HG03469 (cell line): ENCODE measurements around the gene AKNA.
"Not testable (repeated sequence)": the region's sequence is repeated elsewhere in the genome, so short reads cannot be mapped to it uniquely, and the experiment has no call there.

Source experiments
- ATAC-seq: cut with Tn5 transposase; IDR thresholded peaks from one replicate; pipeline ENCODE4 v1.9.1; 2021; ENCODE audit warnings: mild to moderate bottlenecking, moderate library complexity, moderate number of reproducible peaks; ENCODE audit not compliant: unreplicated experiment

Gene AKNA

DNA sequence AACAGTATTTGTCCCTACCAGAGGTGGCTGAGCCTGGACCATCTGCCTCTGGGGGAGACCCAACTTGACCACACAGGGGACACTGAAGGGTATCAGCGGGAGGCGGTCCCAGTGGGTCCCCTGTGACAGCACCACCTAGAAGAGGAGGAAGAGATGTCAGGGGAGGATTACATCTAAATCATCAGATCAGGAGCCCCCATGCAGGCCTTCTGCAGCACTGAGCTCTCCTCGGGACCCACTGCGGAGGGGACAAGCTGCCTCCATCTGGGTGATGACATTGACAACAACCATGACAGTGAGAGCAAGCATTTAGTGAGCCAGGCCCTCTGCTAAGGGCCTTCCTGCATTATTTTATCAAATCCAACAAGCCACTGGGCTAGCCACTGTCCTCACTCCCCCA lies 45.8 kb downstream of the AKNA start:
- ATAC-seq: no peak

DNA sequence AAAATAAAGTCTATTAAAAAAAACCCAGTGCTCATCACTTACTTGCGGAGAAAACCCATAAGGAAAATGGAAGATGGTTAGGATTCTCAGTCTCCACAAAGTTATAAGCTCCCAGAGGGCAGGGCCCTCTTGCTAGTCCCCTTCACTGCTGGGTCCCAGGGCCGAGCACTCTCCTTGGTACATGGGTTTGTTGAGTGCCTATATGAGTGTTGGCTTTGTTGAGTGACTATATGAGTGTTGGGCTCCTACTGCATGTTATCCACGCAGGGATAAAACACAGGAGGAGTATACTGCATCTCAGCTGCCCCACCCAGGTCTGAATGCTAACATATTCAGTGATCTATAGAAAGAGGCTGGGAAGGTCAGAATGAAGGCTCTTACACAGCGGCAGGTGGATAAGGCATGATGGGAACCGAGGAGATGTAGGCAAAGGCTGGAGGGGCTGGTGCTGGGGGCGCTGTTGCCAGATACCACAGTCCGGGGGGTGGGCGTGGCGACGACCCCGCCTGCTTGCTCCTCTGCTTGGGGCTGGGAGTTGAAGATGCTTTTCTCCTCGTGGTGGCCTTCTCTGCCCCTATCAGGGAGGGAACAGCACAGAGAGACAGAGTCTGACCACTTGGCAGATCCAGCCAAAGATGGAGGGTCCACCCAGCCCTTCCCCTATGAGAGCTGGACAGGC lies 46.5 kb downstream of the AKNA start:
- ATAC-seq: no peak

DNA sequence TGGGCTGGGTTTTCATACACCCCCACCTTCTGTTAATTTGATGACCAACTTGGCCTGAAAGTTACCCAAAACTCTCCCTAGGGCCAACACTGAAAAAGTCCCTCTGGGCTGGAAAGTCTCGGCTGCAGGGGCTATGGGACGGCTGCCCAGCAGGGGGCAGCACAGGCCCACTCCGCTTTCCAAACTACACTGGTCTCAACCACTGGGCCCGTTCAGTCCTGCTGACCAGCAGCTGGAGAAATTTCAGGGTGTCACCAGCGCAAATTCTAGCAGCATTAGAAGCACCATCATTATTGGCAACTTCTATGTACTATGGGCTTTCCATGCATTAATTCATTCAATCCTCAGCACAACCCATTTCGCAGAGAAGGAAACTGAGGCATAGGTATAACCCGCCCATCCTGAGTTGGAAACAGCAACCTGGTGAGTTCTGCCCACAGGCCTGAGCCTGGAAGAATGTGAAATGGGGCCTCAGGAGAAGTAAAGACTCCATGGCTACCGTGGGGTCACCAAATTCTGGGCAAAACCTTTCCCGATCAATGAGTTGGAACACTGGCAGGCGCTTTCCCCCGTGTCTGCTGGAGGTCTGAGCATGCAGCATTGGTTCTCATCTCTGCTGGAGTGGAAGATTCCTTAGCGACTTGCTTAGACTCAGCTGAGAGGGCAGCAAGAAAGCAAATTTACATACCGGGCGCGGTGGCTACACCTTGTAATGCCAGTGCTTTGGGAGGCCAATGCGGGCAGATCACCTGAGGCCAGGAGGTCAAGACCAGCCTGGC lies 48.5 kb downstream of the AKNA start:
- ATAC-seq: no peak

DNA sequence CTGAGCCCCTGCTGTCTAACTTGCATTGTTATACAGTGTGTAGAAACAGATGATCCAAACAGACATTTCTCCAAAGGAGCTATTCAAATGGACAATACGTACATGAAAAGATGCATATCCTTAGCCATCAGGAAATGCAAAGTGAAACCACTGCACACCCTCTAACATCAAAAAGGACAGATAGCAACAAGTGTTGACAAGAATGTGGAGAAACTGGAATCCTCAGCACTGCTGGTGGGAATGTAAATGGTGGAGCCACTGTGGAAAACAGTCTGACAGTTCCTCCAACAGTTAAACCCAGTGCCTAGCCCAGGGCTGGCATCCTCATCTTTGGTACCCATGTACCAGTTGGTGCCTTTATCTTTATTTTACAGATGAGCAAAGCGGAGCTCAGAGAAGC lies 49.6 kb downstream of the AKNA start:
- ATAC-seq: no peak

DNA sequence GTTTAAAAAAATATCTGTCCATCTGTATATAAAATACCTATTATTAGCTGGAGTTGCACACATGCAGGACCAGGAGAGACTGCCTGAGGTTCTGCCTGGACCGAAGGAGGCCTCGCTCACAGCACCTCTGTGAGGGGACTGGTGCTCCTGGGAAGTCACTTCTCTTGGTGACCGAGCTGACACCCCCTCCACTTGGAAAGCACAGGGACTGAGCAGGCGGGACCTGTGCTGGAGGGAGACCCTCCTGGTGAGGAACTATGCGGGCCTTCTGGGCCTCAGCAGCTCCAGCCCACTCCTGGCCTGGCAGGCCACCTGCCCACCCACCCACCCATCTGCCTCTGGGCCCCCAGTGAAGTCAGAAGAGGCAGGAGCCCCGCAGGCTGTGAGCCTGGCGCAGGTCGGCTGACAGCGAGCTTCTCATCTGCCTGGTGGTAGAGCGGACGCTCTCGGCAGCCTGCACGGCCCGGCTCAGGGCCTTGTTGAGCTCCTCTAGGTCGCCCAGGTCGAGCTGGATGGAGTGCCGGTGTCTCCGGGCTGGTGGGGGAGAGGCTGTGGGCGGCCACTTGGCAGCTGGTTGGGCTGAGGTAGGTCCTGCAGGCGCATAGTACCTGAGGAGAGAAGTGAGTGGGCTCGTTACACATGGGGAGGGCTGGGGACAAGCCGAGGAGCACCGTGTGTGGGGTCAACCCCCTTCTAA lies 50.9 kb downstream of the AKNA start:
- ATAC-seq: no peak

DNA sequence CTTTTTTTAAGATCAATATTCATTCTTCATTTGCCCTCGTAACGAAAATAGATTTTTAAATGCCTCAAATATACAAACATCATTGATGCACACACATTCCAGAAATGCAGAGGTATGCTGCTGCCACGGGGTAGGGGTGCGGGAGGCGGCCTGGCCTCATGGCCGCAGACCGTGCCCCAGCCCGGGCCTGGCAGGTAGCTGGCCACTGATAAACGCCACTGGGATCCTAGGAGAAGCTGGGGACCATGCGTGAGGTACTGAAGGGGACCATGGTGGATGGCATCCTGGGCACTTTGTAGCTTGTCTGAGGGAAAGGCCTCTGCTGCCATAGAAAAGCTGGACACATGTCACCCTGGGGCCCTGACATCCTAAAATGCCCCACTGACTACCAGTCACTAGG lies 51.6 kb downstream of the AKNA start:
- no peak for ATAC-seq

DNA sequence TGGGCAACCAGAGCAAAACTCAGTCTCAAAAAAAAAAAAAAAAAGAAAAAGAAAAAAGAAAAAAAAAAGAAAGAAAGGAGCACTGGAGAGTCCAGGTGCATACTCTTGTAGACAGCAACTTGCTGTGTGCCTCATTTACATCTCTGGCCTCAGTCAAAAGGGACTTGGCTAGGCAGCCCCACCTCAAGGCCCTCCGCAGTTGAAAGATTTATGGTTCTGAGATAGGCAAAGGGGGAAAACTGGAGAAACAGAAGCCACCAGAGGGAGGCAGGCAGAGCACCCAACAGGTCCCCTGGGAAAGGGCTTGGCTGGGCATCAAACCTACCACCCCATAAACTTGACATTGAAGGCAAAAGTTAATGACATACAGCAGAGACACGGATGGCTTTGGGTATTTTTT lies 52.0 kb downstream of the AKNA start:
- ATAC-seq: no peak

DNA sequence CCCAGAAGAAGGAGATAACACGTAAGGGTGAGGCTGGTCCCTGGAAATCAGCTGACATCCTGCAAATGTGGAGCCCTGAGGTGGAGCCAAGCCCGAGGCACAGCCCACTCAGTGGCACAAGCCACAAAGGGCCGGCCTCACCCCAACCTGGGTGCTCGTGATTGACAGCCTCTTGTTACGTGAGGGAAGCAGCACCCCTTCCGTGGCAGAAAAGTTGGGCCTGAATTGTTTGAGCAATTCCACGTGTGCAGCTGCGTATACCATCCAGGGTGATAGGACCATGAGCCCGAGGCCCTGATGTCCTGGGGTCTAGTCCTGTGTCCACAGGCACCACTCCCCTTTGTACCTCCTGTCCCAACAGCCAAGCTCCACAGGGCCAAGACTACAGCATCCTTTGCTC lies 53.3 kb downstream of the AKNA start:
- ATAC-seq: no peak

DNA sequence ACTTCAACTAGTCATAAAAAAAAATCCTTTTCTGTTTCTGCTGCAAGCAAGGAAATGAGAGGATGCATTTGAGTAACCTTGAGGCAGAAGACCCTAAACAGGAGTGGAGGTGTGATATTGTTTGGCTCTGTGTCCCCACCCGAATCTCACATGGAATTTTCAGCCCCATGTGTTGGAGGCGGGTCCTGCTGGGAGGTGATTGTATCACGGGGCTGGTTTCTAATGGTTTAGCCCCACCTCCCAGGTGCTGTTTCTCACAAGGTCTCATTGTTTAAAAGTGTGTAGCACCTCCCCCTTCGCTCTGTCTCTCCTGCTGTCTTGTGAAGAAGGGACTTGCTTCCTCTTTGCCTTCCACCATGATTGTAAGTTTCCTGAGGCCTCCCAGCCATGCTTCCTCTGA lies 54.1 kb downstream of the AKNA start:
- not testable (repeated sequence) for ATAC-seq

DNA sequence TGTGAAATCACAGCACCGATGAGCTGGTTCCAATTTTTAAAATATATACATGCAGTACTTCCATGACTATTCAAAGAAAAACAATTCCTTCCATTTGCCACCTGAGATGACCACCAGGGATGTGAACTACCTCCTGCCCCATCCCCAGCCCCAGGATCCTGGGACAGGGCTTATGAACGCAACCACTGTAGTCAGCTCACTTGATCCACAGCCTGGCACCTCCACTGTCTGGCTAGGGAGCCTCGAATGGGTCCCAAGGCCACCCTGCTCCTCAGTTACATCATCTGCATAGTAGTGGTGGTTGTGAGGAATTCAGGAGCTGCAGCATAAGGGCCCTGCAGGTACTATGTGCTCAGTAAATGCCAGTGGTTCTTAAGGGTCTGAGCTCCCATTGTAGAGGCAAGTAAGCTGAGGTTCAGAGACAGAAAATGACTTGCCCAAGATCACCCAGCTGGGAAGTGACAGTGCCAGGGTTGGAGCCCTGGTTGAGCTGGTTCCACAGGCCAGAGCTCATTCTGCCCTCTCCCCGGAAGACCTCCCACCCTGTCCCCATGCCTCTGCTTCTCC lies 55.2 kb downstream of the AKNA start:
- not testable (repeated sequence) for ATAC-seq

DNA sequence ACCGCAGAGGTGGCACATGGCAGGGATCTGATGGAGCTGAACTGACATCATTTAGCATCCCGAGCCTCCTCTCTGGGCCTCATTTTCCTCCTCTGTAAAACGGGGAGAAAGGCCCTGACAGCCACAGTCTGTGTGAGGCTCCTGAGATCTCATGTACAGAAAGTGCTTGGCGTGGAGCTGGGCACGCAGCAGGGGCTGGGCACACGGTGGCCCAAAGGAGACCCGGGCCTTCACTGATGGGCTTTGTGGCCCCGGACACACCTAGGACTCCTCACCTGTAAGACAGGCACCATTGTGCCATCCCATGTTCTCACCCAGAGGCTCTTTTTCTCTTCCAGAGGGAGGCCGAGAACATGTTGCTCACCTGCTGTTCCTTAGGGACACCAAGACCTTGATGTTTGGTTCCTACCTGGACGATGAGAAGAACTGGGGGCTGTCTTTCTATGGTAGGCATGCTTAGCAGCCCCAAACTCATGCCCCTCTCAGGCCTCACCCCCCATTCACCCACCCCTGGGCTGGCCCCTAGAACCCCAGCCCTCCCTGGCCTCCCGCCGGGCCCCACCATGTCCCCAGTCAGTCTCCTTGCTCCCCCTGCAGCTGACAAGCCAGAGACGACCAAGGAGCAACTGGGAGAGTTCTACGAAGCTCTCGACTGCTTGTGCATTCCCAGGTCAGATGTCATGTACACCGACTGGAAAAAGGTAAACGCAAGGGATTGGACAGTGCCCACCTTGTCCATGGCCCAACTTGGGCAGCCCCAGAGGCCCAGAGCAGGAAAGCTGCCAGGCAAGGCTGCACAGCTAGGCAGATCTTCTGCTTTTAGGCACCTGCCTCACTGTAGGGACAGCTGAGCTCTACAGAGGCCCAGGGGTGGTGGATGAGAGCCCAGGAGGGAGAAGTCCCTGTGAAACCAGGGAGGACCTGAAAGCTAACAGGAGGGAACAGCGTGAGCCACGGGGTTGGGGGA lies 56.3 kb downstream of the AKNA start:
- not testable (repeated sequence) for ATAC-seq

DNA sequence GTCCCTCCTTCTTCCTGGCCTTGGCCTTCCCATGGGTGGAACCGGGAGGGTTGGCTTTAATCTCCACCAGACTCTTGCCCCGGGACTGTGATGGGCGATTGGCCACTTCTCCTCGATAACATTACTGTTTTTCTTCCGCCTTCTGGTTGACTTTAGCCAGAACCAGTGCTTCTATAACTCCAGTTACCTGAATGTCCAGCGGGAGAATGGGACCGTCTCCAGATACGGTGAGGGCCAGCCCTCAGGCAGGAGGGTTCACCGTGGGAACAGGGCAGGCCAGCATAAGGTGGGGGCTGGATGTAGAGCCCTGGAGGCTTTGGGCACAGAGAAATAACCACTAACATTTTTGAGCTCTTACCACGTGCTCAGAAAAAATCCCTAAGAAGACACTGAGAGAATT lies 57.1 kb downstream of the AKNA start:
- ATAC-seq: no peak

DNA sequence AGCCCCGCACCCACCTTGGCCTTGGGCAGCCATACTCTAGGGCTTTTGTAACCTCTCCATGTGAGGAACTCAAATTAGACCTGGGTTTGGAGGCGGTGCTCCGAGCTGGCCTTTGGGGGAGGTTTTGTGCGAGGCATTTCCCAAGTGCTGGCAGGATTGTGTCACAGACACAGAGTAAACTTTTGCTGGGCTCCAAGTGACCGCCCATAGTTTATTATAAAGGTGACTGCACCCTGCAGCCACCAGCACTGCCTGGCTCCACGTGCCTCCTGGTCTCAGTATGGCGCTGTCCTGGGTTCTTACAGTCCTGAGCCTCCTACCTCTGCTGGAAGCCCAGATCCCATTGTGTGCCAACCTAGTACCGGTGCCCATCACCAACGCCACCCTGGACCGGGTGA lies 58.2 kb downstream of the AKNA start, which contains the start of gene ORM2:
Gene ORM2, plus strand, starts transcription at position 245 of the 398 bp plus-strand sequence. Its CDS starts 36 bp downstream, at position 281.
- ATAC-seq: not testable (repeated sequence)

DNA sequence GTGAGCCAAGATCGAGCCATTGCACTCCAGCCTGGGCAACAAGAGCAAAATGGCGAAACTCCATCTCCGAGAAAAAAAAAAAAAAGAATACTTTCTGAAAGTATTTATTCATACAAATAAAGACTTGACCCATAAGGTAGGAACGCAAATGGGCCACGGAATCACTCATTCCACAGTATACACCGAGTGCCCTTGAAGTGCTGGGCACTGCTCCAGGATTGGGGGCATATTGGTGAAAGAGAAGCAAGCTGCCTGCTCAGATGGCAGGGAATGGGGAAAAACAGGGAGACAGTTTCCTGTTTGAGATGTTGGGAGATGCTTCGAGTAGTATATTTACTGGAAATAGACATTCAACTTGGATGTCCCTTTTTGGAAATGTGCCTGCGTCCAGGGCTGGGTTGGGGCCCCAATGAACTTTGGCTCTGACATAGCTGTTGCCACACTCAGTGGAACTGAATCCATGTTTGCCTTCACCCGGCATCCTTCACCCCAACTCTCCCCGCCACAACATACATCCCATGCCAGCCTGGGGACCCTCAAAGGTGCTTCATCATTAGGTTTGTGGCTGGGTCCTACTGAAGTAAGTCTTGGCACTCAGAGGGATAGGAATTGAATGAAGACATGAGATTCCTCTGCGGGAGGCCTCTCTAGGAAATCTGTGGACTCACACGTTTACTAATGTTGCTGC lies 58.7 kb downstream of the AKNA start:
- ATAC-seq: not testable (repeated sequence)

DNA sequence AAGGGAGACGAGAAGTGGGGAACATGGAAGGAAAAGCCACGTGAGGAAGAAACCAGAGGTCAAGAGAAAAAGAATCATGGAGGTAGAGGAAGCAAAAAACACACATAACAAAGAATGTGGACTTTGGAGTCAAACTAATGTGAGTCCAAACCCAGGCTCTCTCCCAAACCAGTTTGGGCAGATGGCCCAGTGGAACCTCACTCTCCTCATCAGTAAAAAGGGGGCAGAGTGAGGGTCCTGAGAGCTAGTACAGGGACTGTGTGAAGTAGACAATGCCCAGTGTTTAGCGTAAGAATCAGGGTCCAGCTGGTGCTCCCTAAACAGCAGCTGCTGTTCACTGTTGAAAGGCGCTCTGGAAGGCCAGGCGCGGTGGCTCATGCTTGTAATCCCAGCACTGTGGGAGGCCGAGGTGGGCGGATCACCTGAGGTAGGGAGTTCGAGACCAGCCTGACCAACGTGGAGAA lies 59.4 kb downstream of the AKNA start:
- ATAC-seq: not testable (repeated sequence)

DNA sequence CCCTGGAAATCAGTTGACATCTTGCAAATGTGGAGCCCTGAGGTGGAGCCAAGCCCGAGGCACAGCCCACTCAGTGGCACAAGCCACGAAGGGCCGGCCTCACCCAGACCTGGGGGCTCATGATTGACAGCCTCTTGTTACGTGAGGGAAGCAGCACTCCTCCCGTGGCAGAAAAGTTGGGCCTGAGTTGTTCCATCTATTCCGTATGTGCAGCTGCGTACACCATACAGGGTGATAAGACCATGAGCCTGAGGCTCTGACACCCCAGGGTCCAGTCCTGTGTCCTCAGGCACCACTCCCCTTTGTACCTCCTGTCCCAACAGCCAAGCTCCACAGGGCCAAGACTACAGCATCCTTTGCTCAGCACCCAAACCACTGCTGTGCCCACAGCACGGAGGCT lies 60.0 kb downstream of the AKNA start:
- ATAC-seq: no peak

DNA sequence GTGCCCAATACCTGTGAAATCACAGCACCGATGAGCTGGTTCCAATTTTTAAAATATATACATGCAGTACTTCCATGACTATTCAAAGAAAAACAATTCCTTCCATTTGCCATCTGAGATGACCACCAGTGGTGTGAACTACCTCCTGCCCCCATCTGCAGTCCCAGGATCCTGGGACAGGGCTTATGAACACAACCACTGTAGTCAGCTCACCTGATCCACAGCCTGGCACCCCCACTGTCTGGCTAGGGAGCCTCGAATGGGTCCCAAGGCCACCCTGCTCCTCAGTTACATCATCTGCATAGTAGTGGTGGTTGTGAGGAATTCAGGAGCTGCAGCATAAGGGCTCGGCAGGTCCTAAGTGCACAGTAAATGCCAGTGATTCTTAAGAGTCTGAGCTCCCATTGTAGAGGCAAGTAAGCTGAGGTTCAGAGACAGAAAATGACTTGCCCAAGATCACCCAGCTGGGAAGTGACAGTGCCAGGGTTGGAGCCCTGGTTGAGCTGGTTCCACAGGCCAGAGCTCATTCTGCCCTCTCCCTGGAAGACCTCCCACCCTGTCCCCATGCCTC lies 62.0 kb downstream of the AKNA start:
- ATAC-seq: not testable (repeated sequence)

DNA sequence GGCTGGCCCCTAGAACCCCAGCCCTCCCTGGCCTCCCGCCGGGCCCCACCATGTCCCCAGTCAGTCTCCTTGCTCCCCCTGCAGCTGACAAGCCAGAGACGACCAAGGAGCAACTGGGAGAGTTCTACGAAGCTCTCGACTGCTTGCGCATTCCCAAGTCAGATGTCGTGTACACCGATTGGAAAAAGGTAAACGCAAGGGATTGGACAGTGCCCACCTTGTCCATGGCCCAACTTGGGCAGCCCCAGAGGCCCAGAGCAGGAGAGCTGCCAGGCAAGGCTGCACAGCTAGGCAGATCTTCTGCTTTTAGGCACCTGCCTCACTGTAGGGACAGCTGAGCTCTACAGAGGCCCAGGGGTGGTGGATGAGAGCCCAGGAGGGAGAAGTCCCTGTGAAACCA lies 62.8 kb downstream of the AKNA start:
- ATAC-seq: not testable (repeated sequence)

DNA sequence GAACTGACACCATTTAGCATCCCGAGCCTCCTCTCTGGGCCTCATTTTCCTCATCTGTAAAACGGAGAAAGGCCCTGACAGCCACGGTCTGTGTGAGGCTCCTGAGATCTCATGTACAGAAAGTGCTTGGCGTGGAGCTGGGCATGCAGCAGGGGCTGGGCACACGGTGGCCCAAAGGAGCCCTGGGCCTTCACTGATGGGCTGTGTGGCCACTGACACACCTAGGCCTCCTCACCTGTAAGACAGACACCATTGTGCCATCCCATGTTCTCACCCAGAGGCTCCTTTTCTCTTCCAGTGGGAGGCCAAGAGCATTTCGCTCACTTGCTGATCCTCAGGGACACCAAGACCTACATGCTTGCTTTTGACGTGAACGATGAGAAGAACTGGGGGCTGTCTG lies 63.3 kb downstream of the AKNA start:
- ATAC-seq: no peak
